ENCODE data around the gene SLC8A1. TPM values are rescaled to one million over a fixed set of nuclear protein-coding genes. Genes with fewer than 3 reads are reported as not detected.

The SLC8A1 gene
- total RNA-seq, 4 donors from 2014 or later: 8.1 to 22.9 (median 9.3) TPM

DNA sequence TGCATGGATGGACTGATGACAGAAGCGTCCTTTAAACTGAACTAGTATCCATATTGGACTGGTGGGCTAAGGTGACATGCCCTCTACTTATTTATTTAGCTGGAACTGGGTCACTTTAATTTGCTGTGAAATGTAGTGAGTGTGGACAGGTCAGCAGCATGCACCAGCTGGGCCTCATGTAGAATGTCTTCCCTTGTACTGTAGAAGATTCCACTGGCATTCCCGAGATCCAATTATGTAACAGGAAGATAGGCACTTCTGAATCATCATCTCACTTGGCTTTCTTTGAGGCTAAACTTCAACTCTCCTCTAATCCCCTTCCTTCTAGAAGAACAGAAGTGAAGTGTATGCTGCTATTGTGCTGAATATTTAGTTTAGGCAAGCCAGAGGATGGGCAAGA lies 296.2 kb downstream of the SLC8A1 start:
- Histone ChIP-seq H3K4me3 (no peak overlapping the region), H3K27me3 (no peaks in the 10 kb centered on the region), H3K27ac (no peak overlapping the region), H3K36me3 (no peaks in the 10 kb centered on the region), H3K4me1 (no peaks in the 10 kb centered on the region), H3K9me3 (no peaks in the 10 kb centered on the region)
- 75 to 87% methylated on average over 2 of the region's 2 CpGs for WGBS, 2 donors
- DNase-seq (ENCODE audit: low spot score in 2 of 2): no peak
- no peak for TF ChIP-seq EP300 (IDR thresholded peaks at IDR 0.05)
- no peak for TF ChIP-seq POLR2A (IDR thresholded peaks at IDR 0.05)
- no peak for TF ChIP-seq CTCF (IDR thresholded peaks at IDR 0.05)

- Histone ChIP-seq H3K27ac (no peak overlapping the region), H3K36me3 (no peaks in the 10 kb centered on the region), H3K9me3 (no peaks in the 10 kb centered on the region), H3K4me1 (no peaks in the 10 kb centered on the region), H3K4me3 (no peak overlapping the region), H3K27me3 (no peaks in the 10 kb centered on the region)
- WGBS, 2 donors: 72 to 86% methylated on average over 4 of the region's 4 CpGs
- TF ChIP-seq EP300 (IDR thresholded peaks at IDR 0.05): no peak
- no peak for TF ChIP-seq POLR2A (IDR thresholded peaks at IDR 0.05)
- no peak for TF ChIP-seq CTCF (IDR thresholded peaks at IDR 0.05)
- DNase-seq (ENCODE audit: low spot score in 2 of 2): no peak
Measured at GRCh38 chr2:40150266-40150665, 301.6 kb downstream of the SLC8A1 start.

DNA sequence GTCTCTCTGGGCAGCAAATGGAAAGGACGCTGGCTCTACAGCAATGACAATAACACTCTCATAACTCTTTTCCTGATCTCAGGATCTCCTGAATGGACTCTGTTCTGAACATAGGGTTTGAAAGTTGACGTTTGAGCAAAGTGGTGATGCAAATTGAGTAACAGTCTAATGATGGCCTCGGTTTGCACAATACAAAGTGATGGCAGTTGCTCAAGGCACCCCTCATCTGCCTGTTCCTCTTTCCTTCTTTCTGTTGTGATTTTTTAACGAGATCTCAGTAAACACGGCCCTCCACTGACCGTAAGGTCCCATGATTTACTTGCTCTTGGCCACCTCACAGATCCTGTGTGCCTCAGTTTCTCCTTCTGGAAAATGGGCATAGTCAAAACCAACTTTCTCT lies 303.6 kb downstream of the SLC8A1 start:
- Histone ChIP-seq H3K27me3 (no peaks in the 10 kb centered on the region), H3K36me3 (no peaks in the 10 kb centered on the region), H3K4me3 (no peak overlapping the region), H3K27ac (no peak overlapping the region), H3K9me3 (no peaks in the 10 kb centered on the region), H3K4me1 (no peaks in the 10 kb centered on the region)
- TF ChIP-seq EP300 (IDR thresholded peaks at IDR 0.05) (no peak), POLR2A (IDR thresholded peaks at IDR 0.05) (no peak), CTCF (IDR thresholded peaks at IDR 0.05) (no peak)
- DNase-seq (ENCODE audit: low spot score in 2 of 2): no peak
- 74 to 79% methylated on average over 6 of the region's 6 CpGs for WGBS, 2 donors

DNA sequence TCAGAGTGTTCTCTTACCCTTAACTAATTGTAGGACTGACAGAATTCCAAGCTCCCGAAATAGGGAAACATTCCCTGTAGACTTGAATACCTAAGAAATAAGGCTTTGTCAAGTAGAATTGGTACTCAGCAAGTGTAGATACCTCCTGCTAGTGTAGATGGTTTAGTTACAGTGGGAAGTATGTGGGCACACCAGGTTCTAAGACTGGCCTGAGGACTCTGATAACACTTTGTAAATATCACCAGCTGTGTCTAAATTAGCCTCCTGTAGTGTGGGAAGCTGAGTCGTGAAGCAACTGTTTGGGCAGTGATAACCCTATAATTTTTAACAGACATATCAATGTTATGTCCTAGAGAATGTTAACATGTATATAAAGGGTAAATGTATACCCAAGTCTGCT lies 304.5 kb downstream of the SLC8A1 start:
- no peak for DNase-seq (ENCODE audit: low spot score in 2 of 2)
- TF ChIP-seq EP300 (IDR thresholded peaks at IDR 0.05): no peak

DNA sequence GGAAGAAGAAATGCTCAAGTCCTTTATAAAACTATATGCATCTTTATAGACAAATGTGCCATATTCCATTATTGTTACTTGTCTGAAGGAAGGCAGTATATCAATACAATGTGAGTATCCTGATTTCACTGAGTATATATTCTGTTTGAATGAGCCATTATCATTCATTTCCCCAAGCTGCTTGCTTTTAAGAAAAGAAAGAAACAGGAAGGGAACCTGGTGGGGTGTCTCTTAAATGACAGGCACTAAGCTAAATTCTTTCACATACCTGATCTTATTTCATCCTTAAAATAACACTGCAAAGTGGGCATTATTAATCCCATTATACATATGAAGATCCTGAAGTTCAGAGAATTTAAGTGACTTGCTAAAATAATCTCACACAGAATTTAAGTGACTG lies 307.9 kb downstream of the SLC8A1 start:
- no peak for DNase-seq (ENCODE audit: low spot score in 2 of 2)
- no peaks in the 10 kb centered on the region for H3K36me3 ChIP-seq
- H3K27me3 ChIP-seq: no peaks in the 10 kb centered on the region
- no peaks in the 10 kb centered on the region for H3K9me3 ChIP-seq
- no peaks in the 10 kb centered on the region for H3K4me1 ChIP-seq
- no peak overlapping the region for H3K4me3 ChIP-seq
- no peak overlapping the region for H3K27ac ChIP-seq
- no peak for TF ChIP-seq EP300 (IDR thresholded peaks at IDR 0.05)

More for the DNA sequence above, 304.5 kb downstream of the SLC8A1 start:
- Histone ChIP-seq H3K36me3 (no peaks in the 10 kb centered on the region), H3K27ac (no peak overlapping the region), H3K4me1 (no peaks in the 10 kb centered on the region), H3K9me3 (no peaks in the 10 kb centered on the region), H3K4me3 (no peak overlapping the region), H3K27me3 (no peaks in the 10 kb centered on the region)
- WGBS, 2 donors: 57% methylated on average over 2 of the region's 2 CpGs

DNA sequence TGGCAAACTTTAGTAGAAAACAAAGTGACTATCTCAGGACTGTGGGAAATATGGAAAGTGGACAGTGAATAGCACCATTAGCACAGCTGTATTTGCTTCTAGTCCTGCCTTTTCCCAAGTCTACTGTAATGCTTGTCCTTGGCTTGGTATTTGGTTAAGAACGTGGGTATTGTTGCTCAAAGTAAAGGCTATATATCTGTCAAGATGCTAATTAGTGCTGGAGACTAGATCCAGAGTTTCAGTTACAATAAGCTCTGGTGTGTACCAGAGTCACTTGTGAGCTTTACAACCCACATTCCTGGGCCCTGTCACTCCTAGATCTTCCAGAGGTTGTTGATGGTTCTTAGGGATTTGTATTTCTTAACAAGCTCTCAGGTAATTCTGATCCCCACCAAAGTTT lies 313.6 kb downstream of the SLC8A1 start:
- Histone ChIP-seq H3K4me1 (no peaks in the 10 kb centered on the region), H3K9me3 (no peaks in the 10 kb centered on the region), H3K36me3 (no peaks in the 10 kb centered on the region), H3K27ac (no peak overlapping the region), H3K27me3 (no peaks in the 10 kb centered on the region), H3K4me3 (no peak overlapping the region)
- TF ChIP-seq CTCF (IDR thresholded peaks at IDR 0.05) (no peak), EP300 (IDR thresholded peaks at IDR 0.05) (no peak), POLR2A (IDR thresholded peaks at IDR 0.05) (no peak)
- no peak for DNase-seq (ENCODE audit: low spot score in 2 of 2)
- 61 to 71% methylated on average over 1 of the region's 1 CpG for WGBS, 2 donors

Measured in tibial nerve (tissue), 4 donors.